Measurements from ENCODE around the gene TBC1D1. TPM values are rescaled to one million over a fixed set of nuclear protein-coding genes. Genes with fewer than 3 reads are reported as not detected.

TBC1D1 gene
- total RNA-seq, 4 donors from 2014 or later = 56.4 to 127 (median 94.8) TPM

- no peak for DNase-seq (ENCODE audit: low spot score)
- TF ChIP-seq CTCF (IDR thresholded peaks at IDR 0.05) = no peak
- peak; percentile 79 for ATAC-seq (ENCODE audit: low FRiP score)
Observed at GRCh38 chr4:38124961-38125360, 234.1 kb downstream of the TBC1D1 start.

- no peak for TF ChIP-seq CTCF (IDR thresholded peaks at IDR 0.05)
- ATAC-seq (ENCODE audit: low FRiP score) = no peak
- no peak for DNase-seq (ENCODE audit: low spot score)
Observed at GRCh38 chr4:38125816-38126215, 234.9 kb downstream of the TBC1D1 start.

DNA sequence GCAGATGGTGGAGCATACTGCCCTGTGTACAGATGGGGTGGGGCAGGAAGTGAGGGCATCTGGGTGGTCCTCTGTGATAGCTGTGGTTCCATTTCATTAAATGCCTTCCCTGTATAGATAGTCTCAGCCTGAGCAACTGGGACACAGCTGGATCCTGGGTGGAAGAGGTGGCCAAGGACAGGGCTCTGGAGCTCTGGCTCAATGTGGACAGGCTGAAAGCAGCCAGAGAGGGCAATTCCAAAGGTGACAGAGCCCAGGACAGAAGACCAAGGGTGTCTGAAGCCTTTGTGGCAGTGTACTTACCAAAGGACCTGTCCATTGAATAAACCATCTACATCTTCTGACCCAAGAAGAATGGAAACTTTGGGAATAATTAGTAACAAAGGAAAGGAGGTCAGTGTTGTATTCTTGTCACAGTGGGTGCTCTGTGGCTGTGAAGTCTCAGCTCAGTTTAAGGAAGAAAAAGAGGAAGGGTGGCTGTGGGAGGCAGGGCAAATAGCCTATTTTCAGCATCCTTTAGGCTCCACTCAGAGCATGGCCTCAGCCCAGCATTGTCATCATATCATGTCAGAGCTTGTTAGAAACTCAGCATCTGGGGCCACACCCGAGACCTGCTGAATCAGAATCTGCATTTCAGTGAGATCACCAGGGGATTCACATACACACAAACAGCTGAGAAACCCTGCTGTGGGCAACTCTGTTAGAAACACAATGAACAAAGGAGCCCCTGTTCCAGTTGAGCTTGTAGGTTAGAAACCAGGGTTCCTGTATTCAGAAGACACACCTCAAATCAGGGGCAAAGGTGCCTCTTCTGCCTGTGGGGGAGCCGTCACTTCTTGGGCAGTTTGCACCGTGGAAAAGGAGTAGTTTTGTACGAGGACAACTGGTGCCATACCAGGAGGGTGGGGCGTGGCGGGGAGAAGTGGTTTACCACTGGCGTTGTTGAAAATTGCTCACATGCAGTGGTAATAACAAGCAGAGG lies 237.9 kb downstream of the TBC1D1 start:
- no peak for DNase-seq (ENCODE audit: low spot score)
- no peak for TF ChIP-seq CTCF (IDR thresholded peaks at IDR 0.05)
- ATAC-seq (ENCODE audit: low FRiP score) = no peak

GRCh38 chr4:38129460-38130227 lies 238.8 kb downstream of the TBC1D1 start:
- ATAC-seq (ENCODE audit: low FRiP score) (no peak), DNase-seq (ENCODE audit: low spot score) (no peak)
- no peak for TF ChIP-seq CTCF (IDR thresholded peaks at IDR 0.05)

GRCh38 chr4:38130884-38131283 lies 240.0 kb downstream of the TBC1D1 start:
- no peak for TF ChIP-seq CTCF (IDR thresholded peaks at IDR 0.05)
- DNase-seq (ENCODE audit: low spot score) (no peak), ATAC-seq (ENCODE audit: low FRiP score) (no peak)

DNA sequence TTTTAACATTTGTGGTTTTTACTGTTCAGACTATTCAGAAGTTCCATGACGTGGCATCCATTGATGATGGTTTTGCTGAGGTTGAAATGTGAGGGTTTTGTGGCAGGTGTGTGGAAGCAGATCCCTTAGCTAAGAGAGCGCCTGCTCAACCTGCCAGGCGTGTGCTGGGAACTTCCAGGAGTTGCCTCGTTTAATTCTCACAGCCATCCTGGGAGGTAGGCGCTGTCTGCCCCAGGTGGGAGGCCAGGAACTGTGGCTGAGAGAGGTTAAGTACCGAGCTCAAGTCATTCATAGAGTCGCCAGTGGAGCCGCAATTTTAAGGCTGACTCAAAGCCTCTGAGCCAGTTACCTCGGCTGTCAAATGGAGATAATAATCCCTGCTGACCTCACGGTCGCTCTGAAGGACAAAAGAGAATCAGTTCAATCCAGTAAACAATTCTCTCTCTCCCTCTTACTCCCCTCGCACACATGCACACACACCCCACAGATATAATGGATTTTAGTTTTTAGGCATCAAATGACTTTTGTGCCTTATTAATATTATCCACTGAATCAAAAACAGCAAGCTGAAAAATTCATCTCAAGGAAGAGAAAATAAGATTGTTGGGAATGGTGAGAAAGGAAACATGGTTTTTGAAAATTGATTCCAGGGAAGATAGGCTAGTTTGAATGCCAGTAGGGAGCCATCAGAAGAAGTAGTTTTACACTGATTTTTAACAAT lies 240.6 kb downstream of the TBC1D1 start:
- TF ChIP-seq CTCF (IDR thresholded peaks at IDR 0.05) = no peak
- ATAC-seq (ENCODE audit: low FRiP score) = no peak
- no peak for DNase-seq (ENCODE audit: low spot score)
